Keratinocyte (primary cell): ENCODE measurements around the gene MYO7B.

ENCODE experiments used
- CTCF ChIP-seq, 3 experiments: IDR thresholded peaks in 1 of 3; conservative IDR thresholded peaks in 1 of 3; optimal IDR thresholded peaks in 1 of 3; 2 replicates in 2 of 3; 3 replicates in 1 of 3; pipeline versions ENCODE3 to v1.5.1; 2011; ENCODE audit warnings: low read length in 3 of 3, mild to moderate bottlenecking in 3 of 3, moderate library complexity in 2 of 3, control low read depth in 1 of 3, inconsistent platforms in 1 of 3; ENCODE audit not compliant: insufficient read depth in 2 of 3; ENCODE audit errors: extremely low read depth in 1 of 3
- EZH2 ChIP-seq: IDR thresholded peaks from one replicate; pipeline ENCODE4 v1.6.1; 2012; ENCODE audit warnings: inconsistent platforms, mild to moderate bottlenecking, low read length, moderate library complexity

GRCh38 chr2:127680706-127681287 lies 145.3 kb downstream of the MYO7B start:
- TF ChIP-seq CTCF (optimal IDR thresholded peaks at IDR 0.05 in 1 of 3, IDR thresholded peaks at IDR 0.05 in 1 of 3, conservative IDR thresholded peaks at IDR 0.05 in 1 of 3; ENCODE audit: extremely low read depth in 1 of 3, insufficient read depth in 2 of 3, low read length in 3 of 3): no peak
- no peak for TF ChIP-seq EZH2
